Measurements from ENCODE around the gene SEMA6C. TPM values are rescaled to one million over a fixed set of nuclear protein-coding genes. Genes with fewer than 3 reads are reported as not detected.

Gene SEMA6C
- total and polyA plus RNA-seq, 2 of the 13 experiments (the other 11 are each of a cell fraction or from before 2014, with no cell fraction given) = 1.4 to 2.9 TPM

GRCh38 chr1:151159373-151159772 lies 12.9 kb upstream of the SEMA6C start:
- in situ Hi-C loops (cut with HindIII; ENCODE audit: extremely low pct_ligation_motif_present, low pct_unique_long_range_greater_than_20kb) = loop anchor here (5.0 kb wide), 1 partner anchor 62 kb away; no protein-coding TSS in a partner anchor
- TF ChIP-seq ZNF567 (CRISPR knock-in tag; IDR thresholded peaks at IDR 0.05; ENCODE audit: borderline replicate concordance) (no peak), SMARCE1 (IDR thresholded peaks at IDR 0.05; ENCODE audit: borderline replicate concordance) (no peak), ZNF407 (CRISPR knock-in tag; IDR thresholded peaks at IDR 0.05; ENCODE audit: not compliant biosample characterization) (no peak), ZNF709 (CRISPR knock-in tag; IDR thresholded peaks at IDR 0.05) (no peak), NFIB (CRISPR knock-in tag; IDR thresholded peaks at IDR 0.05; ENCODE audit: borderline replicate concordance) (no peak), MTF1 (CRISPR knock-in tag; IDR thresholded peaks at IDR 0.05) (no peak), STAT5B (CRISPR knock-in tag; IDR thresholded peaks at IDR 0.05) (no peak), CBX5 (CRISPR knock-in tag; IDR thresholded peaks at IDR 0.05; ENCODE audit: borderline replicate concordance) (no peak), SRSF1 (optimal IDR thresholded peaks at IDR 0.05; ENCODE audit: low read depth, low read length) (no peak), FOXA3 (CRISPR knock-in tag; IDR thresholded peaks at IDR 0.05) (no peak), ARID4A (CRISPR knock-in tag; IDR thresholded peaks at IDR 0.05; ENCODE audit: borderline replicate concordance) (no peak), SMAD3 (CRISPR knock-in tag; IDR thresholded peaks at IDR 0.05) (no peak)

More at GRCh38 chr1:151159373-151159772, 12.9 kb upstream of the SEMA6C start:
- no peak overlapping the region for H3K9ac ChIP-seq (ENCODE audit: insufficient read depth, low read depth, low read length)
- DNase-seq (ENCODE audit: low spot score) (no peak), FAIRE-seq (no peak), ATAC-seq (no peak)
- H3K4me1 ChIP-seq (ENCODE audit: insufficient read depth, low read length) = peaks cover 7% of the 10 kb centered on the region
- no TSS peak for BruUV-seq (replicated peaks)
- ChIA-PET POLR2A (no interaction called here), CTCF (ENCODE audit: low intra/inter-chr PET ratio, low total read pairs) (no interaction called here)
- H3K9me3 ChIP-seq (ENCODE audit: low read length) = no peaks in the 10 kb centered on the region
- H3K4me3 ChIP-seq (replicated peaks in 1 of 3; ENCODE audit: insufficient read depth in 1 of 3, low read depth in 2 of 3, low read length in 3 of 3) = no peak overlapping the region
- peaks cover 12 to 18% of the 10 kb centered on the region in 2 experiments for H3K36me3 ChIP-seq (replicated peaks in 1 of 2; ENCODE audit: control insufficient read depth in 1 of 2, insufficient read depth in 2 of 2, low read length in 2 of 2)
- no peak overlapping the region for H2AFZ ChIP-seq (ENCODE audit: low read length)
- H4K20me1 ChIP-seq (ENCODE audit: insufficient read depth, low read length) = no peaks in the 10 kb centered on the region
- H3K79me2 ChIP-seq (ENCODE audit: insufficient read depth, low read length) = no peaks in the 10 kb centered on the region
- H3K27ac ChIP-seq (ENCODE audit: extremely low read length, insufficient read depth, low read length) = no peak overlapping the region
- intact Hi-C loops (cut with micrococcal nuclease; ENCODE audit: unreplicated experiment) = no loop called here
- H3K27me3 ChIP-seq (ENCODE audit: control insufficient read depth in 1 of 2, insufficient read depth in 2 of 2, low read length in 2 of 2) = no peaks in the 10 kb centered on the region
- H3K4me2 ChIP-seq (ENCODE audit: low read depth, low read length) = no peak overlapping the region
